MM.1S (cell line): Measurements from ENCODE around the gene HMG20A.
A peak's percentile ranks its signal among the peaks of the same experiment; 100 is the strongest.
"Not testable (repeated sequence)": the region's sequence is repeated elsewhere in the genome, so short reads cannot be mapped to it uniquely, and the experiment has no call there.

Experiments used
- DNase-seq: peaks from one replicate; pipeline ENCODE4 v3.0.0-alpha.2; 2015
- H2AFZ ChIP-seq: fragments of 300-600 bp; sonication (generic); 2 replicates; pipeline ENCODE4 v1.6.0; 2016; ENCODE audit warnings: antibody characterized with exemption, low read length
- H3F3A ChIP-seq: fragments of 300-600 bp; sonication (generic); 2 replicates; pipeline ENCODE4 v1.6.1; 2016; ENCODE audit warnings: mild to moderate bottlenecking, antibody characterized with exemption, low read length, moderate library complexity, mixed read lengths; ENCODE audit not compliant: insufficient read depth
- H3K27ac ChIP-seq: fragments of 300-600 bp; sonication (generic); 2 replicates; pipeline ENCODE4 v1.5.1; 2016; ENCODE audit warnings: mild to moderate bottlenecking, low read length
- H3K27me3 ChIP-seq: fragments of 300-600 bp; sonication (generic); replicated peaks from 2 replicates; pipeline ENCODE4 v1.6.0; 2016; ENCODE audit warnings: low read length; ENCODE audit not compliant: insufficient read depth
- H3K36me3 ChIP-seq: fragments of 300-600 bp; sonication (generic); replicated peaks from 2 replicates; pipeline ENCODE4 v1.6.1; 2016; ENCODE audit warnings: mild to moderate bottlenecking, low read length, mixed read lengths; ENCODE audit not compliant: insufficient read depth
- H3K4me1 ChIP-seq: fragments of 300-600 bp; sonication (generic); 2 replicates; pipeline ENCODE4 v1.6.1; 2016; ENCODE audit warnings: low read length, mixed read lengths
- H3K4me2 ChIP-seq: fragments of 300-600 bp; sonication (generic); 2 replicates; pipeline ENCODE4 v1.6.0; 2016; ENCODE audit warnings: low read depth, low read length
- H3K4me3 ChIP-seq: fragments of 300-600 bp; sonication (generic); 2 replicates; pipeline ENCODE4 v1.5.1; 2016; ENCODE audit warnings: low read length, mixed read lengths
- H3K79me2 ChIP-seq: fragments of 300-600 bp; sonication (generic); 2 replicates; pipeline ENCODE4 v1.6.1; 2016; ENCODE audit warnings: mixed run types, low read length, mixed read lengths
- H3K9ac ChIP-seq: fragments of 300-600 bp; sonication (generic); 2 replicates; pipeline ENCODE4 v1.6.1; 2016; ENCODE audit warnings: low read length, mixed read lengths
- H3K9me2 ChIP-seq: fragments of 300-600 bp; sonication (generic); replicated peaks from 2 replicates; pipeline ENCODE4 v1.6.1; 2016; ENCODE audit warnings: mild to moderate bottlenecking, low read length, mixed read lengths; ENCODE audit not compliant: insufficient read depth
- H3K9me3 ChIP-seq: fragments of 300-600 bp; sonication (generic); replicated peaks from 2 replicates; pipeline ENCODE4 v1.6.1; 2016; ENCODE audit warnings: mild to moderate bottlenecking, low read length, mixed read lengths; ENCODE audit not compliant: insufficient read depth
- H4K20me1 ChIP-seq: fragments of 300-600 bp; sonication (generic); 2 replicates; pipeline ENCODE4 v1.6.1; 2016; ENCODE audit warnings: mild to moderate bottlenecking, low read length, moderate library complexity, mixed read lengths; ENCODE audit not compliant: insufficient read depth
- EZH2 ChIP-seq: fragments of 300-600 bp; sonication (generic); optimal IDR thresholded peaks from 2 replicates; pipeline ENCODE3; 2017; ENCODE audit warnings: low read depth, mild to moderate bottlenecking, antibody characterized with exemption, low read length, mixed read lengths
- EZH2phosphoT487 ChIP-seq: fragments of 300-600 bp; sonication (generic); IDR thresholded peaks from 2 replicates; pipeline ENCODE4 v1.6.1; 2018; ENCODE audit warnings: antibody characterized with exemption, low read length
- TF ChIP-seq, protein P1 (sequence below): fragments of 300-600 bp; sonication (generic); IDR thresholded peaks from 2 replicates; pipeline ENCODE4 v1.5.1; 2016; ENCODE audit warnings: antibody characterized with exemption, low read length, mixed read lengths

Gene HMG20A

DNA sequence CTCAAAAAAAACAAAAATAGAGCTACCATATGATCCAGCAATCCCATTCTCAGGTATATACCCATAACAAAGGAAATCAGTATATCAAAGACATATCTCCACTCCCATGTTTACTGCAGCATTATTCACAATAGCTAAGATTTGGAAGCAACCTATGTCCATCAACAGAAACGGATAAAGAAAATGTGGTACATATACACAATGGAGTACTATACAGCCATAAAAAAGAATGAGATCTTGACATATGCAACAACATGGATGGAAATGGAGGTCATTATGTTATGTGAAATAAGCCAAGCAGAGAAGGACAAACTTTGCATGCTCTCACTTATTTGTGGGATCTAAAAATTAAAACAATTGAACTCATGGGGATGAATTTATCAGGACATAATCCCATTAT, 20.4 kb upstream of the HMG20A start:
- H2AFZ ChIP-seq = no peak overlapping the region

DNA sequence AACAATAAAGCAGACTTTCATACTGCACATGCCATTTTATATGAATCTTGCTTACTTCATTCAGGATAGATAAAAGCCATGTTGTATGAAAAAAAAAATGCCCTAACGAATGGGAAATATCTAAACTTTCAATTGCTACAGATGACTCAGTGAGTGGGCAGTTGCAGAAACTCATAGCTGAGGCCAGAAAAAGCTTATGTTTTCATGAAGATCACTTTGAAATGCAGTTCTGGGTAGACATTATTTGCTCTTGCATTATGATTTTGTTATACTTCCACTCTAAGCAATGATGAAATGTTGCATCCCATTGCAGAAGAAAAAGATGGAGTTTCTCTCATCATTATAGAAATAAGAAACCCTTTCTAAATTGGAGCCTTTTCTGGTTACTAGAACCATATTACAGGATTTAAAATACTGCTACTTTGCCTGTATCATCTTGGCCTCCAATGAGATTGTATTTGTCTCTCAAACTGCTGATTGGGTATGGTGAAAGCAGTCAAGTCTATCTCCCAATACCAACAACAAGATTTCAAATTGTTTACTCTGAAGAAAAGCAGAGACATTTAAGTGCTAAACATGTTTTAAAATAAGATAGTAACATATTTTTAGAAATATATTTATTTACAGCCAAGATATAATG, 17.8 kb upstream of the HMG20A start:
- Histone ChIP-seq H3K4me1 (peaks cover 8% of the 10 kb centered on the region), H4K20me1 (no peaks in the 10 kb centered on the region), H3K79me2 (peaks cover 90% of the 10 kb centered on the region), H3K9me3 (no peaks in the 10 kb centered on the region), H3K27ac (no peak overlapping the region), H3K9ac (no peak overlapping the region), H3K4me3 (no peak overlapping the region), H3F3A (no peaks in the 10 kb centered on the region), H2AFZ (no peak overlapping the region), H3K27me3 (no peaks in the 10 kb centered on the region), H3K9me2 (no peaks in the 10 kb centered on the region), H3K36me3 (0 out of 2 replicates have a peak, but pooled peaks cover 3% of the 10 kb centered on the region), H3K4me2 (no peak overlapping the region)
- TF ChIP-seq EZH2phosphoT487 (no peak), EZH2 (no peak)
- TF ChIP-seq, protein P1, sequence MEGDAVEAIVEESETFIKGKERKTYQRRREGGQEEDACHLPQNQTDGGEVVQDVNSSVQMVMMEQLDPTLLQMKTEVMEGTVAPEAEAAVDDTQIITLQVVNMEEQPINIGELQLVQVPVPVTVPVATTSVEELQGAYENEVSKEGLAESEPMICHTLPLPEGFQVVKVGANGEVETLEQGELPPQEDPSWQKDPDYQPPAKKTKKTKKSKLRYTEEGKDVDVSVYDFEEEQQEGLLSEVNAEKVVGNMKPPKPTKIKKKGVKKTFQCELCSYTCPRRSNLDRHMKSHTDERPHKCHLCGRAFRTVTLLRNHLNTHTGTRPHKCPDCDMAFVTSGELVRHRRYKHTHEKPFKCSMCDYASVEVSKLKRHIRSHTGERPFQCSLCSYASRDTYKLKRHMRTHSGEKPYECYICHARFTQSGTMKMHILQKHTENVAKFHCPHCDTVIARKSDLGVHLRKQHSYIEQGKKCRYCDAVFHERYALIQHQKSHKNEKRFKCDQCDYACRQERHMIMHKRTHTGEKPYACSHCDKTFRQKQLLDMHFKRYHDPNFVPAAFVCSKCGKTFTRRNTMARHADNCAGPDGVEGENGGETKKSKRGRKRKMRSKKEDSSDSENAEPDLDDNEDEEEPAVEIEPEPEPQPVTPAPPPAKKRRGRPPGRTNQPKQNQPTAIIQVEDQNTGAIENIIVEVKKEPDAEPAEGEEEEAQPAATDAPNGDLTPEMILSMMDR = no peak
- no peak for DNase-seq

More for the DNA sequence above, 20.4 kb upstream of the HMG20A start:
- no peaks in the 10 kb centered on the region for H3F3A ChIP-seq
- no peak overlapping the region for H3K9ac ChIP-seq
- H4K20me1 ChIP-seq = no peaks in the 10 kb centered on the region
- H3K9me3 ChIP-seq = no peaks in the 10 kb centered on the region
- no peaks in the 10 kb centered on the region for H3K27me3 ChIP-seq
- TF ChIP-seq EZH2 (no peak), EZH2phosphoT487 (no peak)
- TF ChIP-seq, protein P1 = no peak
- H3K27ac ChIP-seq = no peak overlapping the region
- peaks cover 90% of the 10 kb centered on the region for H3K79me2 ChIP-seq
- H3K4me1 ChIP-seq = no peaks in the 10 kb centered on the region
- H3K4me3 ChIP-seq = no peak overlapping the region
- no peak overlapping the region for H3K4me2 ChIP-seq
- 0 out of 2 replicates have a peak, but pooled peaks cover 3% of the 10 kb centered on the region for H3K36me3 ChIP-seq
- no peak for DNase-seq
- H3K9me2 ChIP-seq = no peaks in the 10 kb centered on the region

DNA sequence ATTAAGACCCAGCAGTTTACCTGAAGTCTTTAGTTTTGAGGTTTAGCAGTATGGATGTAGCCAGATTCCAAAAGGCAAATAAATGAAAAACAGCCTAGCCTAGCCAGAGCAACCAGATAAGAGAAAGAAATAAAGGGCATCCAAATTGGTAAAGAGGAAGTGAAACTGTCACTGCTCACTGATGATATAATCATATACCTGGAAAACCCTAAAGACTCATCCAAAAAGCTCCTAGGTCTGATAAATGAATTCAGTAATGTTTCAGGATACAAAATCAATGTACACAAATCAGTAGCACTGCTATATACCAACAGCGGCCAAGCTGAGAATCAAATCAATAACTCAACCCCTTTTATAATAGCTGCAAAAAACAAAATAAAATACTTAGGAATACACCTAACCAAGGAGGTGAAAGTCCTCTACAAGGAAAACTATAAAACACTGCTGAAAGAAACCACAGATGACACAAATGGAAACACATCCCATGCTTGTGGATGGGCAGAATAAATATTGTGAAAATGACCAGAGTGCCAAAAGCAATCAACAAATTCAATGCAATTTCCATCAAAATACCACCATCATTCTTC, 14.4 kb upstream of the HMG20A start:
- not testable (repeated sequence) for H3K9me2 ChIP-seq, H3K36me3 ChIP-seq, H3K9me3 ChIP-seq, H4K20me1 ChIP-seq, H3K9ac ChIP-seq, DNase-seq, H3K4me3 ChIP-seq, H3K27ac ChIP-seq, H3K27me3 ChIP-seq, H2AFZ ChIP-seq
- Histone ChIP-seq H3K4me2 (peak overlapping the region; percentile 11; the same call in 1 of the 2 replicates), H3K4me1 (peaks cover 22% of the 10 kb centered on the region), H3F3A (peaks cover 19% of the 10 kb centered on the region), H3K79me2 (peaks cover 87% of the 10 kb centered on the region)

DNA sequence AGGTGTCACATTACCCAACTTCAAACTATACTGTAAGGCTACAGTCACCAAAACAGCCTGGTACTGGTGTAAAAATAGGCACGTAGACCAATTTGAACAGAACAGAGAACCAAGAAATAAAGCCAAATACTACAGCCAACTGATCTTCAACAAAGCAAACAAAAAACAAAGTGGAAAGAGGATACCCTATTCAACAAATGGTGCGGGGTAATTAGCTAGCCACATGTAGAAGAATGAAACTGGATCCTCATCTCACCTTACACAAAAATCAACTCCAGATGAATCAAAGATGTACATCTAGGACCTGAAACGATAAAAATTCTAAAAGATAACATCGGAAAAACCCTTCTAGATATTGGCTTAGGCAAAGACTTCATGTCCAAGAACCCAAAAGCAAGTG, 13.8 kb upstream of the HMG20A start:
- no peak overlapping the region for H2AFZ ChIP-seq
- H3K27ac ChIP-seq = no peak overlapping the region
- peaks cover 22% of the 10 kb centered on the region for H3K4me1 ChIP-seq
- H3K4me3 ChIP-seq = no peak overlapping the region
- no peaks in the 10 kb centered on the region for H3K27me3 ChIP-seq
- no peak for DNase-seq
- H3K36me3 ChIP-seq = no peaks in the 10 kb centered on the region
- H3K4me2 ChIP-seq = no peak overlapping the region
- H3F3A ChIP-seq = peaks cover 19% of the 10 kb centered on the region
- TF ChIP-seq EZH2phosphoT487 (no peak), EZH2 (no peak)
- TF ChIP-seq, protein P1 = no peak
- no peak overlapping the region for H3K9ac ChIP-seq
- H3K9me3 ChIP-seq = no peaks in the 10 kb centered on the region
- H3K79me2 ChIP-seq = peaks cover 88% of the 10 kb centered on the region
- no peaks in the 10 kb centered on the region for H4K20me1 ChIP-seq
- H3K9me2 ChIP-seq = no peaks in the 10 kb centered on the region
